WTC11 (cell line): Measurements from ENCODE around the gene PACS1. TPM values are rescaled to one million over a fixed set of nuclear protein-coding genes. Genes with fewer than 3 reads are reported as not detected.

Experiments used
- ATAC-seq: fragments of 200-7000 bp; cut with Tn5 transposase; 2 replicates; pipeline ENCODE4 v1.10.0; 2021; ENCODE audit warnings: mild to moderate bottlenecking, moderate library complexity
- CTCF ChIA-PET: fragments of 300-600 bp; sonication (Branson Sonifier 250); formaldehyde crosslinking; loops from one replicate; lab custom pipeline; 2021; ENCODE audit warnings: antibody characterized with exemption; lab: Charles Lee
- POLR2A ChIA-PET: fragments of 350-600 bp; sonication (Branson Sonifier 250); formaldehyde crosslinking; loops from one replicate; lab custom pipeline; 2021; ENCODE audit warnings: antibody characterized with exemption; lab: Charles Lee
- DNase-seq: peaks from one replicate; pipeline ENCODE4 v3.0.0; 2021; ENCODE audit warnings: low spot score
- H3K27ac Mint-ChIP-seq: 2 replicates; pipeline ENCODE4 v1.8.0; 2021; ENCODE audit warnings: mixed read lengths
- H3K27me3 Mint-ChIP-seq: 2 replicates; pipeline ENCODE4 v1.8.0; 2021; ENCODE audit warnings: low read depth, mild to moderate bottlenecking, moderate library complexity, mixed read lengths
- H3K36me3 Mint-ChIP-seq: 2 replicates; pipeline ENCODE4 v1.8.0; 2021; ENCODE audit warnings: mixed read lengths
- H3K4me1 Mint-ChIP-seq: 2 replicates; pipeline ENCODE4 v1.8.0; 2022; ENCODE audit warnings: mixed read lengths
- H3K4me3 Mint-ChIP-seq: 2 replicates; pipeline ENCODE4 v1.8.0; 2021; ENCODE audit warnings: mild to moderate bottlenecking, moderate library complexity, mixed read lengths
- H3K9me3 Mint-ChIP-seq: 2 replicates; pipeline ENCODE4 v1.8.0; 2021; ENCODE audit warnings: mixed read lengths
- ELF4 ChIP-seq: sonication (generic); formaldehyde crosslinking; IDR thresholded peaks from 2 replicates; pipeline ENCODE4 v1.8.1; 2022; ENCODE audit warnings: low read depth, mild to moderate bottlenecking, moderate library complexity, missing genetic modification reagents
- ETV6 ChIP-seq: sonication (generic); formaldehyde crosslinking; IDR thresholded peaks from 2 replicates; pipeline ENCODE4 v1.8.1; 2022; ENCODE audit warnings: mild to moderate bottlenecking, missing genetic modification reagents
- FOXJ3 ChIP-seq: sonication (generic); formaldehyde crosslinking; IDR thresholded peaks from 2 replicates; pipeline ENCODE4 v1.9.0; 2021; ENCODE audit warnings: missing genetic modification reagents, mild to moderate bottlenecking, borderline replicate concordance
- GTF2I ChIP-seq: fragments of 250-450 bp; sonication (Bioruptor Pico); conservative IDR thresholded peaks from 2 replicates; pipeline ENCODE4 v1.4.0; 2021; ENCODE audit warnings: mild to moderate bottlenecking
- HMGA2 ChIP-seq: fragments of 250-450 bp; sonication (Bioruptor Pico); IDR thresholded peaks from 2 replicates; pipeline ENCODE4 v1.4.0; 2021; ENCODE audit warnings: mild to moderate bottlenecking, moderate library complexity
- JAZF1 ChIP-seq: fragments of 250-450 bp; sonication (Bioruptor Pico); IDR thresholded peaks from 2 replicates; pipeline ENCODE4 v1.9.0; 2021; ENCODE audit warnings: moderate library complexity, mild to moderate bottlenecking, inconsistent platforms
- JUN ChIP-seq: sonication (generic); formaldehyde crosslinking; IDR thresholded peaks from 2 replicates; pipeline ENCODE4 v1.8.0; 2023; ENCODE audit warnings: mild to moderate bottlenecking, missing genetic modification reagents
- NFATC4 ChIP-seq: fragments of 250-450 bp; sonication (Bioruptor Pico); IDR thresholded peaks from 2 replicates; pipeline ENCODE4 v1.9.0; 2021; ENCODE audit warnings: mild to moderate bottlenecking
- NFE2L1 ChIP-seq: sonication (generic); formaldehyde crosslinking; IDR thresholded peaks from 2 replicates; pipeline ENCODE4 v1.8.1; 2023; ENCODE audit warnings: missing genetic modification reagents
- NFYB ChIP-seq: sonication (generic); formaldehyde crosslinking; conservative IDR thresholded peaks from 2 replicates; pipeline ENCODE4 v1.8.0; 2022; ENCODE audit warnings: low read depth, missing genetic modification reagents
- PRRX2 ChIP-seq: fragments of 250-450 bp; sonication (Bioruptor Pico); IDR thresholded peaks from 2 replicates; pipeline ENCODE4 v1.8.0; 2021; ENCODE audit warnings: mild to moderate bottlenecking
- SMAD4 ChIP-seq: sonication (generic); formaldehyde crosslinking; IDR thresholded peaks from 2 replicates; pipeline ENCODE4 v1.8.0; 2022; ENCODE audit warnings: mild to moderate bottlenecking, missing genetic modification reagents
- TEAD1 ChIP-seq: sonication (generic); formaldehyde crosslinking; IDR thresholded peaks from 2 replicates; pipeline ENCODE4 v1.8.0; 2022; ENCODE audit warnings: mild to moderate bottlenecking, missing genetic modification reagents
- TEAD4 ChIP-seq: sonication (generic); formaldehyde crosslinking; IDR thresholded peaks from 2 replicates; pipeline ENCODE4 v1.8.0; 2022; ENCODE audit warnings: mild to moderate bottlenecking, missing genetic modification reagents
- TP53 ChIP-seq: sonication (generic); formaldehyde crosslinking; IDR thresholded peaks from 2 replicates; pipeline ENCODE4 v1.8.1; 2023; ENCODE audit warnings: mild to moderate bottlenecking, missing genetic modification reagents
- ZNF232 ChIP-seq: sonication (generic); formaldehyde crosslinking; IDR thresholded peaks from 2 replicates; pipeline ENCODE4 v1.8.0; 2022; ENCODE audit warnings: mild to moderate bottlenecking, missing genetic modification reagents
- ZNF396 ChIP-seq: fragments of 250-450 bp; sonication (Bioruptor Pico); IDR thresholded peaks from 2 replicates; pipeline ENCODE4 v1.8.0; 2021; ENCODE audit warnings: mild to moderate bottlenecking, moderate library complexity, borderline replicate concordance
- total RNA-seq: library from RNA; stranded (reverse); gene quantifications from 3 replicates; pipeline ENCODE4 v1.2.3, GENCODE V29; 2021
- TF ChIP-seq, protein P1 (sequence below): sonication (generic); formaldehyde crosslinking; IDR thresholded peaks from 2 replicates; pipeline ENCODE4 v1.8.1; 2022; ENCODE audit warnings: missing genetic modification reagents, borderline replicate concordance
- TF ChIP-seq, protein P2 (sequence below): sonication (generic); formaldehyde crosslinking; conservative IDR thresholded peaks from 2 replicates; pipeline ENCODE4 v1.8.1; 2022; ENCODE audit warnings: mild to moderate bottlenecking, missing genetic modification reagents
- TF ChIP-seq, protein P3 (sequence below): sonication (generic); formaldehyde crosslinking; IDR thresholded peaks from 2 replicates; pipeline ENCODE4 v1.8.1; 2022; ENCODE audit warnings: low read depth, mild to moderate bottlenecking, moderate library complexity, missing genetic modification reagents, borderline replicate concordance
- TF ChIP-seq, protein P4 (sequence below): sonication (generic); formaldehyde crosslinking; conservative IDR thresholded peaks from 2 replicates; pipeline ENCODE4 v1.8.1; 2023; ENCODE audit warnings: mild to moderate bottlenecking, low read depth, missing genetic modification reagents, moderate library complexity
- TF ChIP-seq, protein P5 (sequence below): fragments of 250-450 bp; sonication (Bioruptor Pico); IDR thresholded peaks from 2 replicates; pipeline ENCODE4 v1.9.0; 2021; ENCODE audit warnings: mild to moderate bottlenecking
- TF ChIP-seq, protein P6 (sequence below): sonication (generic); formaldehyde crosslinking; IDR thresholded peaks from 2 replicates; pipeline ENCODE4 v1.8.1; 2023; ENCODE audit warnings: mild to moderate bottlenecking, missing genetic modification reagents
- TF ChIP-seq, protein P7 (sequence below): fragments of 200-600 bp; IDR thresholded peaks from 2 replicates; pipeline ENCODE4 v1.8.0; 2022; ENCODE audit warnings: antibody characterized with exemption

PACS1 gene
- total RNA-seq, 1 experiment from 2014 or later, result 34.8 TPM

DNA sequence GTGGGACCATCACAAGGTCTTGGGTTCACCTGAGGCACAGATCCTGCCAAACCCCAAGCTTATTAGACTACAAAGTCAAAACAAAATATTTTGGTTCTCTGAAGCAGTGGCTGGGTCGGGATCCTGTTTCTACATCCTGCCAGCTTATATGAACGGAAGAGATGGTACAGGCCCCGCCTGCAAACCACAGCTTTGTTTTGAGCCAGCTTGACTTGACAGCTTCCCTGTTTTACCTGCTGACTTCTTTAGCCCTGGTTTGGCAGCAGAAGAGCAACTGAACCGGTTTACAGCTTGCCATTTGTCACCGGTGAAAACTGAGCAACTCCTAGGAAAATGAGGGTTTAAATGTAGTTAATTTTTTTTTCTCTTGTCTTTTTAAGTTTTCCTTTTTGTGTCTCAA is 11.4 kb downstream of the PACS1 start:
- no peak overlapping the region for H3K4me3 Mint-ChIP-seq
- CTCF ChIA-PET, result interaction anchor here (1.0 to 1.5 kb wide), 2 partner anchors 61 to 141 kb away, joined by 5 read pairs; no protein-coding TSS in a partner anchor
- TF ChIP-seq, protein P1, sequence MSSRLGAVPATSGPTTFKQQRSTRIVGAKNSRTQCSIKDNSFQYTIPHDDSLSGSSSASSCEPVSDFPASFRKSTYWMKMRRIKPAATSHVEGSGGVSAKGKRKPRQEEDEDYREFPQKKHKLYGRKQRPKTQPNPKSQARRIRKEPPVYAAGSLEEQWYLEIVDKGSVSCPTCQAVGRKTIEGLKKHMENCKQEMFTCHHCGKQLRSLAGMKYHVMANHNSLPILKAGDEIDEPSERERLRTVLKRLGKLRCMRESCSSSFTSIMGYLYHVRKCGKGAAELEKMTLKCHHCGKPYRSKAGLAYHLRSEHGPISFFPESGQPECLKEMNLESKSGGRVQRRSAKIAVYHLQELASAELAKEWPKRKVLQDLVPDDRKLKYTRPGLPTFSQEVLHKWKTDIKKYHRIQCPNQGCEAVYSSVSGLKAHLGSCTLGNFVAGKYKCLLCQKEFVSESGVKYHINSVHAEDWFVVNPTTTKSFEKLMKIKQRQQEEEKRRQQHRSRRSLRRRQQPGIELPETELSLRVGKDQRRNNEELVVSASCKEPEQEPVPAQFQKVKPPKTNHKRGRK (CRISPR knock-in tag), result no peak
- TF ChIP-seq, protein P2, sequence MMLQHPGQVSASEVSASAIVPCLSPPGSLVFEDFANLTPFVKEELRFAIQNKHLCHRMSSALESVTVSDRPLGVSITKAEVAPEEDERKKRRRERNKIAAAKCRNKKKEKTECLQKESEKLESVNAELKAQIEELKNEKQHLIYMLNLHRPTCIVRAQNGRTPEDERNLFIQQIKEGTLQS, result no peak
- no peak for TF ChIP-seq ELF4 (CRISPR knock-in tag)
- TF ChIP-seq, protein P3, sequence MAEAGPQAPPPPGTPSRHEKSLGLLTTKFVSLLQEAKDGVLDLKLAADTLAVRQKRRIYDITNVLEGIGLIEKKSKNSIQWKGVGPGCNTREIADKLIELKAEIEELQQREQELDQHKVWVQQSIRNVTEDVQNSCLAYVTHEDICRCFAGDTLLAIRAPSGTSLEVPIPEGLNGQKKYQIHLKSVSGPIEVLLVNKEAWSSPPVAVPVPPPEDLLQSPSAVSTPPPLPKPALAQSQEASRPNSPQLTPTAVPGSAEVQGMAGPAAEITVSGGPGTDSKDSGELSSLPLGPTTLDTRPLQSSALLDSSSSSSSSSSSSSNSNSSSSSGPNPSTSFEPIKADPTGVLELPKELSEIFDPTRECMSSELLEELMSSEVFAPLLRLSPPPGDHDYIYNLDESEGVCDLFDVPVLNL (CRISPR knock-in tag), result no peak
- TF ChIP-seq TP53 (CRISPR knock-in tag), result no peak
- TF ChIP-seq NFYB, result no peak
- TF ChIP-seq, protein P4, sequence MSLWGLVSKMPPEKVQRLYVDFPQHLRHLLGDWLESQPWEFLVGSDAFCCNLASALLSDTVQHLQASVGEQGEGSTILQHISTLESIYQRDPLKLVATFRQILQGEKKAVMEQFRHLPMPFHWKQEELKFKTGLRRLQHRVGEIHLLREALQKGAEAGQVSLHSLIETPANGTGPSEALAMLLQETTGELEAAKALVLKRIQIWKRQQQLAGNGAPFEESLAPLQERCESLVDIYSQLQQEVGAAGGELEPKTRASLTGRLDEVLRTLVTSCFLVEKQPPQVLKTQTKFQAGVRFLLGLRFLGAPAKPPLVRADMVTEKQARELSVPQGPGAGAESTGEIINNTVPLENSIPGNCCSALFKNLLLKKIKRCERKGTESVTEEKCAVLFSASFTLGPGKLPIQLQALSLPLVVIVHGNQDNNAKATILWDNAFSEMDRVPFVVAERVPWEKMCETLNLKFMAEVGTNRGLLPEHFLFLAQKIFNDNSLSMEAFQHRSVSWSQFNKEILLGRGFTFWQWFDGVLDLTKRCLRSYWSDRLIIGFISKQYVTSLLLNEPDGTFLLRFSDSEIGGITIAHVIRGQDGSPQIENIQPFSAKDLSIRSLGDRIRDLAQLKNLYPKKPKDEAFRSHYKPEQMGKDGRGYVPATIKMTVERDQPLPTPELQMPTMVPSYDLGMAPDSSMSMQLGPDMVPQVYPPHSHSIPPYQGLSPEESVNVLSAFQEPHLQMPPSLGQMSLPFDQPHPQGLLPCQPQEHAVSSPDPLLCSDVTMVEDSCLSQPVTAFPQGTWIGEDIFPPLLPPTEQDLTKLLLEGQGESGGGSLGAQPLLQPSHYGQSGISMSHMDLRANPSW (CRISPR knock-in tag), result no peak
- TF ChIP-seq ZNF232, result no peak
- TF ChIP-seq, protein P5, sequence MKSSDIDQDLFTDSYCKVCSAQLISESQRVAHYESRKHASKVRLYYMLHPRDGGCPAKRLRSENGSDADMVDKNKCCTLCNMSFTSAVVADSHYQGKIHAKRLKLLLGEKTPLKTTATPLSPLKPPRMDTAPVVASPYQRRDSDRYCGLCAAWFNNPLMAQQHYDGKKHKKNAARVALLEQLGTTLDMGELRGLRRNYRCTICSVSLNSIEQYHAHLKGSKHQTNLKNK (CRISPR knock-in tag), result no peak
- TF ChIP-seq PRRX2 (CRISPR knock-in tag), result no peak
- no peak for TF ChIP-seq GTF2I (CRISPR knock-in tag)
- TF ChIP-seq, protein P6, sequence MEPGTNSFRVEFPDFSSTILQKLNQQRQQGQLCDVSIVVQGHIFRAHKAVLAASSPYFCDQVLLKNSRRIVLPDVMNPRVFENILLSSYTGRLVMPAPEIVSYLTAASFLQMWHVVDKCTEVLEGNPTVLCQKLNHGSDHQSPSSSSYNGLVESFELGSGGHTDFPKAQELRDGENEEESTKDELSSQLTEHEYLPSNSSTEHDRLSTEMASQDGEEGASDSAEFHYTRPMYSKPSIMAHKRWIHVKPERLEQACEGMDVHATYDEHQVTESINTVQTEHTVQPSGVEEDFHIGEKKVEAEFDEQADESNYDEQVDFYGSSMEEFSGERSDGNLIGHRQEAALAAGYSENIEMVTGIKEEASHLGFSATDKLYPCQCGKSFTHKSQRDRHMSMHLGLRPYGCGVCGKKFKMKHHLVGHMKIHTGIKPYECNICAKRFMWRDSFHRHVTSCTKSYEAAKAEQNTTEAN, result no peak
- TF ChIP-seq, protein P7, sequence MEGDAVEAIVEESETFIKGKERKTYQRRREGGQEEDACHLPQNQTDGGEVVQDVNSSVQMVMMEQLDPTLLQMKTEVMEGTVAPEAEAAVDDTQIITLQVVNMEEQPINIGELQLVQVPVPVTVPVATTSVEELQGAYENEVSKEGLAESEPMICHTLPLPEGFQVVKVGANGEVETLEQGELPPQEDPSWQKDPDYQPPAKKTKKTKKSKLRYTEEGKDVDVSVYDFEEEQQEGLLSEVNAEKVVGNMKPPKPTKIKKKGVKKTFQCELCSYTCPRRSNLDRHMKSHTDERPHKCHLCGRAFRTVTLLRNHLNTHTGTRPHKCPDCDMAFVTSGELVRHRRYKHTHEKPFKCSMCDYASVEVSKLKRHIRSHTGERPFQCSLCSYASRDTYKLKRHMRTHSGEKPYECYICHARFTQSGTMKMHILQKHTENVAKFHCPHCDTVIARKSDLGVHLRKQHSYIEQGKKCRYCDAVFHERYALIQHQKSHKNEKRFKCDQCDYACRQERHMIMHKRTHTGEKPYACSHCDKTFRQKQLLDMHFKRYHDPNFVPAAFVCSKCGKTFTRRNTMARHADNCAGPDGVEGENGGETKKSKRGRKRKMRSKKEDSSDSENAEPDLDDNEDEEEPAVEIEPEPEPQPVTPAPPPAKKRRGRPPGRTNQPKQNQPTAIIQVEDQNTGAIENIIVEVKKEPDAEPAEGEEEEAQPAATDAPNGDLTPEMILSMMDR, result no peak
- POLR2A ChIA-PET, result no interaction called here
- H3K9me3 Mint-ChIP-seq, result no peaks in the 10 kb centered on the region
- H3K4me1 Mint-ChIP-seq, result no peaks in the 10 kb centered on the region
- H3K27ac Mint-ChIP-seq, result no peak overlapping the region
- ATAC-seq, result no peak
- H3K27me3 Mint-ChIP-seq, result no peaks in the 10 kb centered on the region
- no peak for DNase-seq
- H3K36me3 Mint-ChIP-seq, result no peaks in the 10 kb centered on the region

- Mint-ChIP-seq H3K9me3 (no peaks in the 10 kb centered on the region), H3K36me3 (no peaks in the 10 kb centered on the region), H3K27me3 (no peaks in the 10 kb centered on the region), H3K4me1 (no peaks in the 10 kb centered on the region), H3K27ac (no peak overlapping the region), H3K4me3 (no peak overlapping the region)
- ChIA-PET CTCF (interaction anchor here (1.1 kb wide), 1 partner anchor 139 kb away, joined by 4 read pairs; no protein-coding TSS in a partner anchor), POLR2A (no interaction called here)
- DNase-seq (no peak), ATAC-seq (no peak)
- TF ChIP-seq JUN (no peak), ZNF396 (CRISPR knock-in tag) (no peak), TEAD4 (no peak), NFE2L1 (CRISPR knock-in tag) (no peak), SMAD4 (CRISPR knock-in tag) (no peak), TEAD1 (no peak), HMGA2 (CRISPR knock-in tag) (no peak), JAZF1 (no peak), NFATC4 (CRISPR knock-in tag) (no peak), ETV6 (CRISPR knock-in tag) (no peak), FOXJ3 (CRISPR knock-in tag) (no peak)
- TF ChIP-seq, protein P4 (CRISPR knock-in tag), result no peak
Observed at GRCh38 chr11:66082946-66083698, 13.1 kb downstream of the PACS1 start.
